ENCODE measurements around the gene FGD5. TPM values are rescaled to one million over a fixed set of nuclear protein-coding genes. Genes with fewer than 3 reads are reported as not detected.

FGD5 gene
- total RNA-seq, 1 donor from 2014 or later = 15.3 TPM

DNA sequence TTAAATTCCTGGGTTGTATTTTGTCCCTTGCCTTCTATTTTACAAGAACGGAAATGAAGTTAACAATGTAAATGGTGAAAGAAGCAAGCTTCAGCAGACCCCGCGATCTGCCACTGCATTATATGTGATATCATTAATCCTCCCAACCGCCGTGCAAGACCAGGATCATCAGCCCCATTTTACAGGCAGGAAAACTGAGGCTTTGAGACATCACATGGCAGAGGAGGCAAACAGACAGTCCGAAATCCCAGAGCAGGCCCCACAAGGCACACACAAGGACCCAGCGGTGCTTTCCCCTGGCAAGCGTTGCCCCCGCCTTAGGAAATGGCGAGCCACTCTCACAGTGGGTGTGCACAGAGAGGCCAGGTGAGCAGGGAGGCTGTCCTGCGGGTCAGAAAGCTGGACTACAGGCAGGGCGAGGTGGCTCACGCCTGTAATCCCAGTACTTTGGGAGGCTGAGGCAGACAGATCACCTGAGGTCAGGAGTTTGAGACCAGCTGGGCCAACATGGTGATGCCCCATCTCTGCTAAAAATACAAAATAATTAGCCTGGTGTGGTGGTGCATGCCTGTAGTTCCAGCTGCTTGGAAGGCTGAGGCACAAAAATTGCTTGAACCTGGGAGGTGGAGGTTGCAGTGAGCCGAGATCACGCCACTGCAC is 16.2 kb downstream of the FGD5 start:
- Mint-ChIP-seq H3K27me3 (peaks cover 57% of the 10 kb centered on the region), H3K9me3 (no peaks in the 10 kb centered on the region), H3K36me3 (no peaks in the 10 kb centered on the region), H3K27ac (no peak overlapping the region), H3K4me3 (no peak overlapping the region), H3K4me1 (ENCODE audit: unreplicated experiment) (peaks cover 49% of the 10 kb centered on the region)
- no peak for DNase-seq (ENCODE audit: extremely low spot score, unreplicated experiment)
- TF ChIP-seq, protein P1, sequence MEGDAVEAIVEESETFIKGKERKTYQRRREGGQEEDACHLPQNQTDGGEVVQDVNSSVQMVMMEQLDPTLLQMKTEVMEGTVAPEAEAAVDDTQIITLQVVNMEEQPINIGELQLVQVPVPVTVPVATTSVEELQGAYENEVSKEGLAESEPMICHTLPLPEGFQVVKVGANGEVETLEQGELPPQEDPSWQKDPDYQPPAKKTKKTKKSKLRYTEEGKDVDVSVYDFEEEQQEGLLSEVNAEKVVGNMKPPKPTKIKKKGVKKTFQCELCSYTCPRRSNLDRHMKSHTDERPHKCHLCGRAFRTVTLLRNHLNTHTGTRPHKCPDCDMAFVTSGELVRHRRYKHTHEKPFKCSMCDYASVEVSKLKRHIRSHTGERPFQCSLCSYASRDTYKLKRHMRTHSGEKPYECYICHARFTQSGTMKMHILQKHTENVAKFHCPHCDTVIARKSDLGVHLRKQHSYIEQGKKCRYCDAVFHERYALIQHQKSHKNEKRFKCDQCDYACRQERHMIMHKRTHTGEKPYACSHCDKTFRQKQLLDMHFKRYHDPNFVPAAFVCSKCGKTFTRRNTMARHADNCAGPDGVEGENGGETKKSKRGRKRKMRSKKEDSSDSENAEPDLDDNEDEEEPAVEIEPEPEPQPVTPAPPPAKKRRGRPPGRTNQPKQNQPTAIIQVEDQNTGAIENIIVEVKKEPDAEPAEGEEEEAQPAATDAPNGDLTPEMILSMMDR (conservative IDR thresholded peaks at IDR 0.05) = no peak

DNA sequence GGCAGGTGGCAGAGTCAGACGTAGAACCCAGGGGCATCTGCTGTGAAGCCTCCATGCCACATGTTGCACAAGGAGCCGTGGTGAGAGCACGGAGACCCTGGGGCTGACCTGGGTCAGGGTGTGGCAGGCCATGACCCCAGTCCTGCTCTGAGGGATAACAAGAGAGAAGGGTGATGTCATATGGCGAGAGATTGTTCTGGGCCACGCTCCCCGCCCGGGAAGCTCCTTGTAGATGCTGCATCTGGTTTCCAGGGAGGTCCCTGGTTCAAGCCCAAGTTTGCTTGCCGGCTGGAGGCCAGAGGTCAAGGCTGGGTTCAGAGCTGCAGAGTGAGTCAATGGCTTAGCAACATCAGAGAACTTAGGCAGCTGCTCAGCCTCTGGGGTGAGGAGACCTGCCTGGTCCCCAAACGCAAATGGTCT is 17.3 kb downstream of the FGD5 start:
- Mint-ChIP-seq H3K27me3 (peaks cover 54% of the 10 kb centered on the region), H3K27ac (no peak overlapping the region)

DNA sequence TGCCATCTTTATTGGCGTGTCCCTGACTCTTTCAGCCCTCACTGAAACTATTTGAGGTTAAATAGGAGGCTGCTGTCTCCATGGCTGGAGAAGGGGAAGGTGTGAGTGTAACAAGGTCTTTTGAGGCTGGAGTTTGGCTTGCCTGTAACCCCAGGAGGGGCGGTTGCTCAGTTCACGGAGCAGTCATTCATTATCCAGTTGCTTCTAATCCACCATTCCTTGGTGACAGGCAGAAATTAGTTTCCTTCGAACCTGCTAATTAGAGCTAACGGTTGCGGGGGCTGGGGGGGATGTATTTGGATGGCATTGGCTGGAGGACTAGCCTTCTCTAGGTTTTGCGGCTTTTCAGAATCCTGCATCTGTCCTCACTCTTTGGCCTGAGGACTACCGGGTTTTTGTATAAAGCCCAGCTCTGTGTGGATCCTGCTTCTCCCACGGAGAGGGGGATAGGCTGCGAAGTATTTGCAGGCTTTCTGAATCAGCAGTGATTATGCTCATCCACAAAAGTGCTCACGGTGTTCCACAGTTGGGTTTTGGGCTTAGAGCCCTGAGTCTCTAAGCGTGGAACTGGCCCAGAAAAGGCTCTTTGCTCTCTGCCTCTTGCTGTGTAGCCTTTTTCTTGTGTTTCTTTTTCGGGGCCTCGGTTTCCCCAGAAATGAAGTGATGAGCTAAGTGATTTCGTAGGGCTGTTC is 18.6 kb downstream of the FGD5 start:
- Mint-ChIP-seq H3K4me1 (ENCODE audit: unreplicated experiment) (peaks cover 45% of the 10 kb centered on the region), H3K36me3 (no peaks in the 10 kb centered on the region), H3K9me3 (no peaks in the 10 kb centered on the region), H3K4me3 (no peak overlapping the region), H3K27me3 (peaks cover 49% of the 10 kb centered on the region), H3K27ac (no peak overlapping the region)
- DNase-seq (ENCODE audit: extremely low spot score, unreplicated experiment) = no peak
- TF ChIP-seq, protein P1 (conservative IDR thresholded peaks at IDR 0.05) = no peak

More for the DNA sequence above, 17.3 kb downstream of the FGD5 start:
- Mint-ChIP-seq H3K4me1 (ENCODE audit: unreplicated experiment) (peaks cover 43% of the 10 kb centered on the region), H3K9me3 (no peaks in the 10 kb centered on the region), H3K4me3 (peak overlapping the region; percentile 35), H3K36me3 (no peaks in the 10 kb centered on the region)
- TF ChIP-seq, protein P1 (conservative IDR thresholded peaks at IDR 0.05) = no peak
- no peak for DNase-seq (ENCODE audit: extremely low spot score, unreplicated experiment)

DNA sequence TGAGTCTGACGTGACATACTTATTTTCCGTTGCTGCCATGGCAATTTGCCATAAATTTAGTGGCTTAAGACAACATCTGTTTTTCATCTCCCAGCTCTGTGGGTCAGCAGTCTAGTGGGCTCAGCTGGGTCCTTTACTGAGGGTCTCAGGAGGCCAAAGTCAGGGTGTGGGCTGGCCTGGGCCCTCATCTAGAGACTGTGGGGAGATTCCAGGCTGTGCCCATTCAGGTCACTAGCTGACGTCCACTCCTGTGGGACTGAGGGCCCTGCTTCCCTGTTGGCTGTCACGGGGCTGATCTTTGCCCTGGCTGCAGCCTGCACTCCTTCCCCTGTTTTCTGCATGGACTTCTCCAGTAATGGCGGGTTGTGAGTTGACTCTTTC is 19.1 kb downstream of the FGD5 start:
- H3K27ac Mint-ChIP-seq = no peak overlapping the region
- no peaks in the 10 kb centered on the region for H3K36me3 Mint-ChIP-seq
- H3K4me3 Mint-ChIP-seq = no peak overlapping the region
- TF ChIP-seq, protein P1 (conservative IDR thresholded peaks at IDR 0.05) = no peak
- no peaks in the 10 kb centered on the region for H3K9me3 Mint-ChIP-seq
- peaks cover 41% of the 10 kb centered on the region for H3K4me1 Mint-ChIP-seq (ENCODE audit: unreplicated experiment)
- DNase-seq (ENCODE audit: extremely low spot score, unreplicated experiment) = no peak
- H3K27me3 Mint-ChIP-seq = peaks cover 48% of the 10 kb centered on the region

DNA sequence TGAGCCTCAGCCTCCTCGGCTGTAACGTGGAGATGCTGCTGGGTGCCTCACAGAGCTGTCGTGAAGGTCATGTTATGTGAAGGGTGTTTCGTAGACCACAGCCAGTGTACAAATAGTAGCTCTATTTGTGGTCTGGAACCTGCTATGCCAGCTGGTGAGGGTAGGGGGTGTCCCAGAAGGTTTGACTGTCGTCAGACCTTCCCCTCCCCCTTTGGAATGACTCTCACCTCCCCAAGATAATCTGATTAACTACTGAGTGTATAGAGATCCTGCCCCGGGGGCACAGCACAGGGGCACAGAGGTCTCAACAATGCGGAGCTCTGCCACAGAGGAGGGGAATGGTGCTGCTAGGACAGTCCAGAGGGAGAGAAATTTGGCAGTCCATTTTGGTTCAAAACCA is 20.5 kb downstream of the FGD5 start:
- no peaks in the 10 kb centered on the region for H3K36me3 Mint-ChIP-seq
- no peaks in the 10 kb centered on the region for H3K9me3 Mint-ChIP-seq
- no peak overlapping the region for H3K4me3 Mint-ChIP-seq
- H3K4me1 Mint-ChIP-seq (ENCODE audit: unreplicated experiment) = peaks cover 41% of the 10 kb centered on the region
- DNase-seq (ENCODE audit: extremely low spot score, unreplicated experiment) = no peak
- TF ChIP-seq, protein P1 (conservative IDR thresholded peaks at IDR 0.05) = no peak
- H3K27me3 Mint-ChIP-seq = peaks cover 41% of the 10 kb centered on the region
- H3K27ac Mint-ChIP-seq = no peak overlapping the region

Measured in type B pancreatic cell (in vitro differentiated cells).